Activated effector memory CD4-positive, alpha-beta T cell treated with anti-CD3 and anti-CD28 coated beads, Interleukin-2, amount 50 U/mL, for 16 hours (primary cell): ENCODE measurements around the gene CDKN1B.

Experiments
- DNase-seq: peaks from one replicate; pipeline ENCODE4 v3.0.0-alpha.2; 2020

CDKN1B gene

DNA sequence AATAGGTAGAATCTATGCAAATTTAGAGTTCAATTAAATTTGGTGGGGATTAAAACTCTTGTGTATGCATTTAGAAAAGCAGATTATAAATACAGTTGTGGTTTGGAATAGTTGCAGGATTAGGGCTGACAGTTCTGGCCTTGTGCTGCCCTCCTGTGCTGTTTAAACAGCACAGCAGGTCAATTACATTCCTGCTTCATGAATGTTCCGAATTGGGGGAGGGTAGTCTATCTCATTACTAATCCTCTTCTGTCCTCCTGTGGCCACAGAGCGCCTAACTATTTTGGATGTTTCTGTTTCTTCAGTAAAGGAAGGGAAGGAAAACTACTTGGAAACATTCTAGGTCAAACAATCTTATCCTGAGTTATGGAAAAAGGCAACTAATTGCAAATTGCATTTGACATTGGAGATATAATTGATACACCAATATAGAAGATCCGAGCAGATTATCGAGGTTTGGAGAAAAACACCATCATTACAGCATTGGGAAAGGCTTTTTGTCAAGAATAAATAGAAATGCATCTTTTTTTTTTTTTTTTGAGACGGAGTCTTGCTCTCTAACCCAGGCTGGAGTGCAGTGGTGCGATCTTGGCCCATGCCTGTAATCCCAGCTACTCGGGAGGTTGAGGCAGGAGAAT, 12.5 kb upstream of the CDKN1B start:
- DNase-seq: no peak

DNA sequence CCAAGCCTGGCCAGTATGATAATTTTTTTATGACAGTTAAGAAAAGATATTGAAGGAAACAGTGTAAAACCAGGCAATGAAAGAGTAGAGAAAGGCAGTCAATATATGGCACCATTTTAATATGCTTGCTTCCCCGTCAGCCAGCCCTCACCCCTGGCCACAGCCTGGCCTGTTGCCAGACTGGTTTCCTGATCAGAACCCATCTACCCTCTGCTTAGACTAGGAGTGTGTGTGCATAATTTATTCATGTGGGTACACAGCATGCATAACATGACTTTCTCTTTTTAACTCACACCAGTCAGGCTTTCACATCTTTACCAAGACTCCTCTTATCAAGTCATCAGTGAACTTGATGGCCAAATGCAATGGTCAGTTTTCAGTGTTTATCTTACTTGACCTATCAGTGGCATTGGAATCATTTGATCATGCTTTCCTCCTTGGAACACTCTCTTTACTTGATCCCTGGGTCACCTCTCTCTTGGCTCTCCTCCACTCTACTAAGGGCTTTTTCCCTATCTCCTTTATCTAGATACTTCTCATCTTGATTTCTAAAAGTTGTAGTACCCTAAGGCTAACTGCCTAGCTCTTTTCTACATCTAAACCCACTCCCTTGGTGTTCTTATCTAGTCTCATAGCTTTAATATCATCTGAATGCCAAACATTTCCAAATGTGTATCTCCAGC, 11.2 kb upstream of the CDKN1B start:
- DNase-seq: peak; percentile 81

DNA sequence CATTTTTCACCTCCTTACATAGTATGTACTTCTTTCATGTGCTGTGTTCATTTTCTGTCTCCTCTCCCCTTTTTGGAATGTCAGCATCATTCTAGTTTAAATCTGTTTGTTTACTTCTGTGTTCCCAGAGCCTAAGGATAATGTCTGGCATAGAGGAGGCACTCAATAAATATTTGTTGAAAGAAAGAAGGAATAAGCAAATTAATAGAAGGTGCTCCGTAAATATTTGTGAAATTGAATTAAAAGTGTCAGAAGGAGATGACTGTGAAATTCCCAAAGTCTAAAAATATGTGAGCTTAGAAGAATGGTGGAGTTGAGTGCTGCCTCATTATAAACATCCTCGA, 3.3 kb upstream of the CDKN1B start:
- no peak for DNase-seq

DNA sequence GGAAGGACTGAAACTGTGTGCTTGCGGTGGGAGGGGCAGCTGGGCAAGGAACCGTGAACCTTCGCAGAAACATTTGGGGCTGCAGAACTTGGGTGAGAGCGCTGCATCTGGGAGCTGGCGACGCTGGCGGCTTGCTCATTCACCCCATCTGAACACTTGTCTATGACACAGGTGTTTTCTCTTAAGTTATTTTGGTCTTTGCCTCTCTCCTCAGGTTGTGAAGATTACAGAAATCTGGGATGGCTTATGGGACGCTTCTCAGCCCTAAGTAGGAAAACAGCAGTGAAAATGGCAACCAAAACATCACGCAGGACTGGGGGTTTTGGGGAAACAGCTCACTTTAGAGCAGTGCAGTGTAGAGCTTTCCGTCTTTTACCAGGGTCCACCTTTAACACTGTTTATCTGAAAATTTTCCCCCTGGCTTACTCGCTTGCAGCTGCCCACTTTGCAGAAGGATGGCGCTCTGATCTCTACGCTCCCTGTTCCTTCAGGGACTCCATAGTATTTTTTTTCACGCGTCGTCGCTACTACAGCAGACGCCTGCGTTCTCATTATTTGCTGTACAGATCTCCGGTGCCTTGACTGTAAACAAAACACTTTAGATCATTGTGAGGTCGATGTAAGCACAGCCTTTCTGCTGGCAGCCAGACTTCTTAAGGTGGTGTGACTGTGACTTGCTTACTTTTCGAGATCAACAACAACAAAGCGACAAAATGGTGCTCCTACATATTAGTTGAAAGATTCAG, 2.7 kb upstream of the CDKN1B start:
- DNase-seq: peak; percentile 80

DNA sequence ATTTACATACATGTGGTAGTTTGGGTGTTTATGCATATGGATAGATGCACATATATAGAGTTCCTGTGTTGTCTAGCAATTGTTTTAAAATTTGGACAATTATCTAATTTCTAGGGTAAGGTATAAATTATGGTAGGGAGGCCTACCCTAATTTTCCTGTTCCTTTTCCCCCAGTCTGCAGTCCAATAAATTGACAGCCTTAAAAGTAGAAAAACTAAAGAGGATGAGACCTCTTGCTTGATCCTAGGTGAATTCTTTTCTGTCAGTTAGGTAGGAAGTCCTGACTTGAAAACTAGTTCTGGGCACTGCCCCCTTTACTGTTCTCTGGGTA, 2.1 kb upstream of the CDKN1B start:
- no peak for DNase-seq

DNA sequence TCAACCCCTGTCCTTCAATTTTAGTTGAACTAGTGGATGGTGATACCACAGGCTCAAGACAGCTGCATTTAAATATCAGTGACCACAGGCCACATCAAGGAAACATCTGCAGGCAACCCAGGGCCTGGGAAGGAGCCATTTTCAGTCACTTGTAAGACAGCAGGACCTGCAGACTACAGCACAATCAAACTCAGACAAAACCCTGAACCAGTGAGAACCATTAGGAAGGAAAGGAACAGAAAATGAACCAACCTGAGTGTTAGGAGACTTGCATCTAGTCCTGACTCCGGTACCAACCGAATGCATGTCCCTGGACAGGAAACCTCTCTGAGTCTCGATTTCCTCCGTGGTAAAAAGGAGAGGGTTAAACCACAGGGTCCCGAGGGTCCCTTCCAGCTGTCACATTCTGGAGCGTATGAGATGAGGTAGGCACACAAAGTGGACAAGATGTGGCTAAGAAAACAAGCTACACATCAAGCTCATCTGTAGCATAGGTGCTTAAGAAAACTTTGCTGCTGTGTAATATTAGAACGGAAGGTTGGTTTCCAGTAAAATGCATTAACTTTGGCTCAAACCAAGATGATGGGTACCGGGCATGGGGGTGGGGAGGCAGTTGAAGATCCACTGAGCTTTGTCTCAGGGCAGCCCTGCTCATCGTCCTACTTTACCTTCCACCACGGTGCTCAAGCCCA, 1.6 kb upstream of the CDKN1B start:
- peak; percentile 80 for DNase-seq

DNA sequence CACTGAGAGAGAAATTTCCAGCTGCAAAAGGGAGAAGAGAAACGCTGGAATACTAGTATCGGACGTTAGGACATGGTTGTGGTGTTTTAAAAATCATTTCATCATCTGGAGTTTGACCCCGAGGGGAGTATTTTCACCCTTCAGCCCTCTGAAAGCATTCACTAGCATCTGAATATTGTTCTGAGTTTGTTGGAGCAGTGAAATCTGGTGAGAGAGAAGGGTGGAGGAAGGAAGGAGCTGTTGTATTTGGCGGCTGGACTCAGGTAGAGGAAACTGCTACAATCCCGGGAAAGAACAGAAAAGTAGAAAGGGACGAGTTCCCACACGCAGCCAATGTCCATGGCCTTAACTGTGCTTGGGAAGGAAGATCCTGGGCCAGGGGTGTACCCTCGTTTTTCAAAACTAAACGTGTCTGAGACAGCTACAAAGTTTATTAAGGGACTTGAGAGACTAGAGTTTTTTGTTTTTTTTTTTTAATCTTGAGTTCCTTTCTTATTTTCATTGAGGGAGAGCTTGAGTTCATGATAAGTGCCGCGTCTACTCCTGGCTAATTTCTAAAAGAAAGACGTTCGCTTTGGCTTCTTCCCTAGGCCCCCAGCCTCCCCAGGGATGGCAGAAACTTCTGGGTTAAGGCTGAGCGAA, 896 bp upstream of the CDKN1B start:
- no peak for DNase-seq

DNA sequence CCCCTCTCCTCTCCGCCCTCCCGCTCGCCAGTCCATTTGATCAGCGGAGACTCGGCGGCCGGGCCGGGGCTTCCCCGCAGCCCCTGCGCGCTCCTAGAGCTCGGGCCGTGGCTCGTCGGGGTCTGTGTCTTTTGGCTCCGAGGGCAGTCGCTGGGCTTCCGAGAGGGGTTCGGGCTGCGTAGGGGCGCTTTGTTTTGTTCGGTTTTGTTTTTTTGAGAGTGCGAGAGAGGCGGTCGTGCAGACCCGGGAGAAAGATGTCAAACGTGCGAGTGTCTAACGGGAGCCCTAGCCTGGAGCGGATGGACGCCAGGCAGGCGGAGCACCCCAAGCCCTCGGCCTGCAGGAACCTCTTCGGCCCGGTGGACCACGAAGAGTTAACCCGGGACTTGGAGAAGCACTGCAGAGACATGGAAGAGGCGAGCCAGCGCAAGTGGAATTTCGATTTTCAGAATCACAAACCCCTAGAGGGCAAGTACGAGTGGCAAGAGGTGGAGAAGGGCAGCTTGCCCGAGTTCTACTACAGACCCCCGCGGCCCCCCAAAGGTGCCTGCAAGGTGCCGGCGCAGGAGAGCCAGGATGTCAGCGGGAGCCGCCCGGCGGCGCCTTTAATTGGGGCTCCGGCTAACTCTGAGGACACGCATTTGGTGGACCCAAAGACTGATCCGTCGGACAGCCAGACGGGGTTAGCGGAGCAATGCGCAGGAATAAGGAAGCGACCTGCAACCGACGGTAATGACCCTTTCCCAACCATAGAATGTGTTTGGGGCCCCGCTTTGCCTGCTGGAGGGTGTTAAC, 615 bp downstream of the CDKN1B start:
- DNase-seq: peak; percentile 70

DNA sequence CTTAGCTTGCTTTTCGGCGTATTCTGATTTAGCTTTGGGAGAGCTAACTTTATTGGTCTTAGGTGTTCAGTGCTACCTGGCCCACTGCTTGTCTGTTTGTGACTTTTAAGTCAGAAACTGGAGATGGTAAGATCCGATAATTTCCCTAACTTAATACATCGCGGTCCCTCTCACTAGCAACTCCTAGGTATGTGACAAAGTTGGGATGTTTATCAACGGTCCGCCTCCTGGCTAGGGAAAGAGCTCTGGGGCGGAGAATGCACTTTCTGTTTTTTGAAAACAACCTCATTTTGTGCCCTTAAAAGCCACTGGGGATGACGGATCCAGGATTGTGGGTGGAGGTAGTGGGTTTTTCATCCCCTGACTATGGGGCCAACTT, 1.2 kb downstream of the CDKN1B start:
- no peak for DNase-seq

DNA sequence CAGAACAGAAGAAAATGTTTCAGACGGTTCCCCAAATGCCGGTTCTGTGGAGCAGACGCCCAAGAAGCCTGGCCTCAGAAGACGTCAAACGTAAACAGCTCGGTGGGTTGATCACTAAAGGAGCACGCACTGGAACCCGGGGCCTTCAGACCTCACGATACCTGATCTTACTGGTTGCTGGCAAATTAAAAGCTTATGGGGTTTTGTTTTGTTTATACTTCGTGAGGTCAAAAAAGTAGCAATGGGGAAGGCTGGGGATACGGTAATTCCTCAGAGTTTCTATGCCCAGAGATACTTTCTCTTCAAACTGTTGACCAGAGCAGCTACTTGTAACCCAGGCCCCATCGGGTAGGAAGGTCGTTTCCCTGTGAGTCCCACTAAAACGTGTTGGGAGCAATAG, 1.7 kb downstream of the CDKN1B start:
- no peak for DNase-seq

DNA sequence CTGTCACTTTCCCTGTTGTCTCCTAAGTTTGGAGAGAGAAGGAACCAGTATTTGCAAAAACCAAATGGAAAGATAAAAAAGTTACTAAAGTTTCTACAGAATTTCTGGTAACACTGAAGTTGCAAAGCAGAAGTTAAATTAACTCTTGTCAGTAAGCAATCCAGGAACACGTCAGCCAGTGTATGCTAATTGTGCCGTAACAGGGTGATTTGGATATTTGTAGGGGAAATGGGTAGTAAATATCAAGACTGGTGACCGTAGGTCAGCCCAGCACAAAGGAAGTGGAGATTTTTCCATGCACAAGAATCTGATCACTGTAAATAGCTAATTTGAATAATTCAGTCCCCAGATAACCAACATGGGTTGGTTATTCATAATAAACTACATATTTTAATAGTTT, 2.3 kb downstream of the CDKN1B start:
- no peak for DNase-seq

DNA sequence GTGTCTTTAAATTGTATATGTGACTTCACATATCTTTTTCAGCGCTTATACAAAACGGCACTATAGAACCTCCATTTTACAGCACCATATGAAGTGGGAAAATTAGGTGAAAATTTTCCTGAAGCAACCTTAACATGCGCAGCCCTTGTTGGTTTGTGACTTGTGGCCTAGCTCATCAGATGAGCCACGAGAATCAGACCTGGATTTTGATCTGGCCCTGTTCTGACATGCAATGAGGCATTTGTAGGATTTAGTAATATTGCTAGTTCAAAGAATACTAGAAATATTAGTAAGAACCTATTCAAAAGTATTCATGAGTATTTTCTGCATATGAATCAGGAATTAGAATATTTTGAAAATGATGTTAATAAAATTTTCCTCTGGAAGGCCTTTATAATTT, 2.9 kb downstream of the CDKN1B start:
- DNase-seq: no peak

DNA sequence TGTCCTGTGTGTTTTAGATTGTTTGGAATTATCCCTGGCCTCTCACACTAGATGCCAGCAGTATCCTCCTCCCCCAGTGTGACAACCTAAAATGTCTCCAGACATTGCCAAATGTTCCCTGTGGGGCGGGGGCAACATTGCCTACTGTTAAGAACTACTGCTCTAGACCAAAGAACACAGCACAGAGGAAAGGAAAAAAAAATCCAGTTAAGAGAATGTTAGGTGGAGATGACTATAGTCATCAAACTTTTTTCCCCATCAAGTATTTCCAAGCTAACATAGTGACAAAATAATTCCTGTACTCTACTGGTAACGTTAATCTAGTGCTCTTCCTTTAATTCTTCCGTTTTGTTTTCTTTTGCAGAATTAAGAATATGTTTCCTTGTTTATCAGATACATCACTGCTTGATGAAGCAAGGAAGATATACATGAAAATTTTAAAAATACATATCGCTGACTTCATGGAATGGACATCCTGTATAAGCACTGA, 3.5 kb downstream of the CDKN1B start:
- no peak for DNase-seq

DNA sequence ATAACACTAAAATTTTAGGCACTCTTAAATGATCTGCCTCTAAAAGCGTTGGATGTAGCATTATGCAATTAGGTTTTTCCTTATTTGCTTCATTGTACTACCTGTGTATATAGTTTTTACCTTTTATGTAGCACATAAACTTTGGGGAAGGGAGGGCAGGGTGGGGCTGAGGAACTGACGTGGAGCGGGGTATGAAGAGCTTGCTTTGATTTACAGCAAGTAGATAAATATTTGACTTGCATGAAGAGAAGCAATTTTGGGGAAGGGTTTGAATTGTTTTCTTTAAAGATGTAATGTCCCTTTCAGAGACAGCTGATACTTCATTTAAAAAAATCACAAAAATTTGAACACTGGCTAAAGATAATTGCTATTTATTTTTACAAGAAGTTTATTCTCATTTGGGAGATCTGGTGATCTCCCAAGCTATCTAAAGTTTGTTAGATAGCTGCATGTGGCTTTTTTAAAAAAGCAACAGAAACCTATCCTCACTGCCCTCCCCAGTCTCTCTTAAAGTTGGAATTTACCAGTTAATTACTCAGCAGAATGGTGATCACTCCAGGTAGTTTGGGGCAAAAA, 4.1 kb downstream of the CDKN1B start:
- no peak for DNase-seq

DNA sequence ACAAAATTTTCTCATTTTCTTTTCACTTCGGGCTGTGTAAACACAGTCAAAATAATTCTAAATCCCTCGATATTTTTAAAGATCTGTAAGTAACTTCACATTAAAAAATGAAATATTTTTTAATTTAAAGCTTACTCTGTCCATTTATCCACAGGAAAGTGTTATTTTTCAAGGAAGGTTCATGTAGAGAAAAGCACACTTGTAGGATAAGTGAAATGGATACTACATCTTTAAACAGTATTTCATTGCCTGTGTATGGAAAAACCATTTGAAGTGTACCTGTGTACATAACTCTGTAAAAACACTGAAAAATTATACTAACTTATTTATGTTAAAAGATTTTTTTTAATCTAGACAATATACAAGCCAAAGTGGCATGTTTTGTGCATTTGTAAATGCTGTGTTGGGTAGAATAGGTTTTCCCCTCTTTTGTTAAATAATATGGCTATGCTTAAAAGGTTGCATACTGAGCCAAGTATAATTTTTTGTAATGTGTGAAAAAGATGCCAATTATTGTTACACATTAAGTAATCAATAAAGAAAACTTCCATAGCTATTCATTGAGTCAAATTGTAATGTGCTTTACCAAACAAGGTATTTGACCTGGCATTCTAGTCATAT, 4.8 kb downstream of the CDKN1B start:
- DNase-seq: no peak

DNA sequence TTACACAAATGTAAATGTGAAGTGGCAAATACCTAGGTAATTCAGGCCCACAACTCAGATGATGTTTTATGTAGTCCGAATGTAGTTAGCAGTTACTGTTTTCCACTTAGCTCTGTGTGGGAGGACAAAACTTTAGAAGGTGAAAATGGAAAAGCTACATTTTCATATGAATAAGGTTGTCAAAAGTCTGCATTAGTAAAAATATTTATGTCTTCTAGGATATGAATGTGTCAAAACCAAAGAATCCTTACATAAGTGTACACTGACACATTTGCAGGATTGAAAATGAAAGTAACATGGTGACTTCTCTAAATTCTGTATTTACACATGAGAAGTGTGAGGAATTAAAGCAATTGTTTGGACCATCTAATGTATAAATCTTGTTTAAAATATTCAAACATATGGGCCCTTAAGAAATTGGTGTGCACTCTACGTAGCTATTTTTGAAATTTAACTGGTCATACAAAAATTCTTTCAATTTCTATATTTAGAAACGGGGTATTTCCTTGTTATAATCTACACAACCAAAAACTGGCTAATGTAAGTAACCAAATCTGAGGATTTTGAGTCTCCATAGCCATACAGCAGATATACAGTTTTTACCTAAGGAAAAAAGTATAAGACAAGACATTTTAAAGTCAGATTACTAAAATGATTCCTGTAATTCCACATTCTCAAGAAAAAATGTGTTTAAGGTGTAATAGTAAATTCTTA, 5.4 kb downstream of the CDKN1B start:
- DNase-seq: no peak

DNA sequence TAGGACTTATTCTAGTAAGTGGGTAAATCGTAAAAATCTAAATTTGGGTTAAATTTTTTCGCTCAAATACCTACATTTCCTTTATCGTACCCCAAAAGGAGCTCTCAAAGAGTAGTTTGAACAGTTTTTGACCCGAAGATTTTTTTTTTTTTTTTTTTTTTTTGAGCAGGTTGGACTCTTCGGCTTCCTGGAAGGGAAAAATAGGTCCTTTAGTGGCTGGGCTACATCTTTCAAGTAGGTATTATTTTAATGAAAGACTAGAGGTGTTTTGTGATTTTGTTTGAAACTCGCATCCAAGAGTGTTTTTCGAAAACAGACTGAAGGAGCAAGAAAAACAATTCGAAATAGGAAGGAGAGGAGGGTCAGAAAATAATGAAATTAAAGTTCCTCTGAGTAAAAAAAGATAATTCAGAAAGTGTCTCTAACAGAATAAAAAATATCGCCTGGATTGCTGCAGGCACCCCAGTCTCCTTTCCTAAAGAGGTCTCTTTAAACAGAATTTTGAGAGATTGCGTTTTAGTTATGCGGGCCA, 6.0 kb downstream of the CDKN1B start:
- no peak for DNase-seq

DNA sequence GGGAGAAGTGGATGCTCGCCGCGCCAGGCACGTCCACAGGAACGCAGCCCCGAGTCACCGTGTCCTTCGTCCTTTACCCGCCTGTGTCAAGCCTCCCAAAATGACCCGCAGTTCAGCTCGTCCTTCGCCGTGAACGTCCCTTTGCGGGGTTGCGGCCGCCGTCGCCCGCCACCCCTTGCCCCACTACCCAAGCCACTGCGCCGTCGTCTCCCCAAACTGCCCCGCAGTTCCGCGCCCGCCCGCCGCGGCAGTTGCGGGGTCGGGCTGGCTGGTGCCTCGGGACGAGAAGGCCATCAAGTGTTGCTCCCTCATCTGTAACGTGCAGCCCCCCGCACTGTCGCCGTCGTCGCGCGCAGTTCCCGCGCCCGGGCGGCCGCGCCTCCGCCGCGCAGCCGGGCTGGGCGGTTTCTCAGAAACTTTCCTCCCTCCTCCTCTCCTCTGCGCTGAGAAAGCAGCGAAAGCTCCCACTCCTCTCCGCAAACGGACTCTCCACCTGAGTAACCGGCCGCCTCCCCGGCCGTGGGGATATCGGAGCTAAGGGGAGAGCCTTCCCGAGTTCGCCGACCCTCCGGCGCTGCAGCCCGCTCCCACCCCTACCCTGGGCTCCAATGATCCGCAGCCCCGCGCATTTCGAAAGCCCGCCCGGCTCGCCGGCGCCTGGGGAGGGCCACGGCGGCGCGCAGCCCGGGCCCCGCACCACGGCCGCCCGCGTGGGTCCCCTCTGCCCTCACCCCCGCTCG, 6.7 kb downstream of the CDKN1B start:
- peak; percentile 79 for DNase-seq

DNA sequence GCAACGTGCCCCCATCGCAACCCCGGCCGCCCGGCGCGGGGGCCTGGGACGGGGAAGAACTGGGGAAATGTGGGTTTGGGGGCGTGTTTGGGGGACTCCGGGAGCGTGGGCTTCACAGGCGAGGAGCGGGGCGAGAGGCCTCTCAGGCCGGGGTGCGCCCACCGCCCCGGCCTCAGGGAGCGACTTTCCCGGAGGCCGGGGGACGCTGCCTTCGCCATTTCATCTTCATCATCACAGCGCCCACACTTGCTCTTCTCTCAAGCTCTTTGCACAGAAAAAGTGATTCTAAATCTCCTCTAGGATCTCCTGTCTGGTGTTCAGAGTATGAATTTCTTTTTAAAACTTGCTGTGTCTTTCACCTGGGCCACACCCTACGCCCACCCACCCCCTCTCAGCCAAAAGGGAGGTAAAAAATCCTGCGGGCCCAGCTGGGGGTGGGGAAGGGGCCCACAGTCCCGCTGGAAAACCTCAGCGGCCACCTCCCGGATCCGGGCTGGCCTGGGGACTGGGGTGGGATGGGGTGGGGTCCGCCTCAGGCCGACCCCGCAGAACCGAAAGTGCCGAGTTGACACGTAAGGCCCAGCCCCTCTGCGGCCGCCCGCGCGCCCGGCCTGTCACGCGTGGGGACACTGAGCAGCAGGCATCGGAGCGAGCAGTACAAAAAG, 7.4 kb downstream of the CDKN1B start:
- no peak for DNase-seq
